Measurements from ENCODE around the gene FAHD2A. TPM values are rescaled to one million over a fixed set of nuclear protein-coding genes. Genes with fewer than 3 reads are reported as not detected.

The FAHD2A gene
- total and polyA plus RNA-seq, 2 of the 8 experiments (the other 6 are each of a cell fraction or from before 2014, with no cell fraction given): 24.2 to 26.7 TPM

DNA sequence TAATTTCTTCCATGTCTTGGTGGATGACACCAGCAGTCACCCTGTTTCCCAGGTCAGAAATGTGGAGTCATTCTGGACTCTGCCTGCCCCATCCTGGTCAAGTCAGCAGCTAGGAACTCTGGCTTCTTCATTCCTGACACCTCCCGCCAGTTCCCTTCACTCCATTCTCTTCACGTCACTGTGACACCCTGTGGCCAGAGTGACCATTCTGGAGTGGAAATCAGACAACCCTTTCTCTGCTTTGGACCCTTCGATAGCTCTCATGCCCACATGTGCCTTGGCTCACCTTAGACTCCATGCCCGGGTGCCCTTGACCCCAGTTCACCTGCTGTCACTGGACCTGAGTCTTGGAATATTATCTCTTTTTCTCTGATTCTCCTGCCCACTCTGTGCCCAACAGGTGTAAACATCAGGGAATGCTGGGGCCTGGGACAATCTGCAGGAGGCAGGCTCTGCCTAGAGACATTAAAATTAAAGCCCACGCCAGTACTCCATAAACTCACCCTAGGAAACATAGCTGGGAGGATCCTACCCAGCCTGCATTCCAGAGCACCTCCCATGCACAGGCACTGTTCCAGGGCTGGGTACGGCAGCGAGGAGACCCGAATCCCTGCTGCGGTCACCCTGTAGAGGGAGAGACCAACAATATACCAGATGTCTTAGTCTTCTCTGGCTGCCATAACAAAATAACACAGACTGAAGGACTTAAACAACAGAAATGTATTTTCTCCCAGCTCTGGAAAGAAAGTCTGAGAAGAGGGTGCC lies 41.1 kb upstream of the FAHD2A start:
- Histone ChIP-seq H2AK5ac (ENCODE audit: low read depth, low read length) (no peak overlapping the region), H3K79me1 (ENCODE audit: low read depth, low read length) (no peaks in the 10 kb centered on the region), H3K56ac (replicated peaks; ENCODE audit: insufficient read length, low read depth, low read length) (no peak overlapping the region), H3K4me3 (ENCODE audit: extremely low read depth in 1 of 4, insufficient read depth in 2 of 4, low read depth in 3 of 4, low read length in 4 of 4) (no peak overlapping the region), H3K9ac (replicated peaks in 1 of 4; ENCODE audit: extremely low read depth in 1 of 4, low read depth in 3 of 4, low read length in 3 of 4) (no peak overlapping the region), H3K36me3 (ENCODE audit: control insufficient read depth in 2 of 4, insufficient read depth in 4 of 4, low read length in 3 of 4) (no peaks in the 10 kb centered on the region), H3K4me2 (ENCODE audit: insufficient read depth in 1 of 2, low read depth in 2 of 2, low read length in 2 of 2) (no peak overlapping the region), H2BK15ac (ENCODE audit: low read length) (no peak overlapping the region), H3K4me1 (replicated peaks in 1 of 4; ENCODE audit: control insufficient read depth in 3 of 4, insufficient read depth in 4 of 4, low read length in 3 of 4) (no peaks in the 10 kb centered on the region), H2AFZ (ENCODE audit: low read length) (no peak overlapping the region), H2BK12ac (ENCODE audit: low read depth, low read length) (no peak overlapping the region), H4K91ac (replicated peaks; ENCODE audit: insufficient read length, low read length) (no peak overlapping the region), H3K23ac (ENCODE audit: insufficient read length) (no peak overlapping the region), H4K8ac (ENCODE audit: extremely low read depth, insufficient read depth, low read length) (no peak overlapping the region), H3K4ac (replicated peaks; ENCODE audit: insufficient read length, low read depth, low read length) (no peak overlapping the region), H3K79me2 (ENCODE audit: control insufficient read depth in 1 of 2, insufficient read depth in 2 of 2, low read length in 2 of 2) (no peaks in the 10 kb centered on the region), H3K27me3 (replicated peaks in 1 of 4; ENCODE audit: control insufficient read depth in 3 of 4, extremely low read depth in 1 of 4, insufficient read depth in 3 of 4, low read length in 3 of 4) (no peaks in the 10 kb centered on the region), H3K27ac (ENCODE audit: low read depth, low read length) (no peak overlapping the region), H2BK20ac (ENCODE audit: low read length) (no peak overlapping the region), H3K9me3 (ENCODE audit: insufficient read depth in 2 of 2, low read depth in 1 of 2, low read length in 1 of 2) (peaks cover 67 to 85% of the 10 kb centered on the region in 2 experiments), H2BK120ac (replicated peaks; ENCODE audit: low read depth, low read length) (no peak overlapping the region), H2BK5ac (ENCODE audit: low read depth, low read length) (no peak overlapping the region), H3K23me2 (ENCODE audit: low read depth, low read length) (no peaks in the 10 kb centered on the region), H4K5ac (ENCODE audit: insufficient read length, low read depth, low read length) (no peak overlapping the region), H3K18ac (ENCODE audit: extremely low read depth, low read length) (no peak overlapping the region), H3K14ac (ENCODE audit: insufficient read length) (no peak overlapping the region), H4K20me1 (replicated peaks in 1 of 2; ENCODE audit: control insufficient read depth in 1 of 2, insufficient read depth in 2 of 2, low read length in 2 of 2) (no peaks in the 10 kb centered on the region)
- ChIA-PET CTCF (ENCODE audit: partially characterized antibody) (no interaction called here), POLR2A (ENCODE audit: partially characterized antibody) (no interaction called here)
- no peak for DNase-seq (ENCODE audit: low read depth in 1 of 2, low spot score in 2 of 2)
- 82% methylated on average over 9 of the region's 9 CpGs; no CpG with 5 or more reads in 1 of the 2 experiments for WGBS, 2 experiments (ENCODE audit: extremely low coverage in 1 of 2, insufficient coverage in 1 of 2, insufficient read length in 1 of 2, insufficient replicate concordance in 2 of 2, low coverage in 1 of 2, low lambda C conversion rate in 2 of 2, missing lambda C conversion rate in 1 of 2)
- no peak for FAIRE-seq
- no peak for TF ChIP-seq EGR1 (IDR thresholded peaks at IDR 0.05; ENCODE audit: borderline replicate concordance, low read depth, low read length)
- no peak for TF ChIP-seq ASH2L (IDR thresholded peaks at IDR 0.05; ENCODE audit: low read length)
